Prostate gland (tissue), 2 donors: ENCODE measurements around the gene CRADD.

Source experiments
- POLR2A ChIP-seq: fragments of 450-650 bp; IDR thresholded peaks from one replicate; pipeline ENCODE4 v1.6.1; 2016; ENCODE audit warnings: antibody characterized with exemption, mild to moderate bottlenecking
- POLR2AphosphoS5 ChIP-seq: sonication (generic); formaldehyde crosslinking; IDR thresholded peaks from one replicate; pipeline ENCODE4 v1.6.1; 2017; ENCODE audit warnings: antibody characterized with exemption
- TF ChIP-seq, protein P1 (sequence below), 4 experiments: fragments of 200-600 bp in 2 of 4; fragments of 450-650 bp in 2 of 4; sonication (generic) in 2 of 4; IDR thresholded peaks; 1 replicate in 3 of 4; 2 replicates in 1 of 4; pipeline ENCODE4 v1.5.1; 2016 to 2019; ENCODE audit warnings: antibody characterized with exemption in 4 of 4, mild to moderate bottlenecking in 2 of 4, moderate library complexity in 2 of 4

GRCh38 chr12:93921521-93921920 lies 244.3 kb downstream of the CRADD start:
- TF ChIP-seq, protein P1, sequence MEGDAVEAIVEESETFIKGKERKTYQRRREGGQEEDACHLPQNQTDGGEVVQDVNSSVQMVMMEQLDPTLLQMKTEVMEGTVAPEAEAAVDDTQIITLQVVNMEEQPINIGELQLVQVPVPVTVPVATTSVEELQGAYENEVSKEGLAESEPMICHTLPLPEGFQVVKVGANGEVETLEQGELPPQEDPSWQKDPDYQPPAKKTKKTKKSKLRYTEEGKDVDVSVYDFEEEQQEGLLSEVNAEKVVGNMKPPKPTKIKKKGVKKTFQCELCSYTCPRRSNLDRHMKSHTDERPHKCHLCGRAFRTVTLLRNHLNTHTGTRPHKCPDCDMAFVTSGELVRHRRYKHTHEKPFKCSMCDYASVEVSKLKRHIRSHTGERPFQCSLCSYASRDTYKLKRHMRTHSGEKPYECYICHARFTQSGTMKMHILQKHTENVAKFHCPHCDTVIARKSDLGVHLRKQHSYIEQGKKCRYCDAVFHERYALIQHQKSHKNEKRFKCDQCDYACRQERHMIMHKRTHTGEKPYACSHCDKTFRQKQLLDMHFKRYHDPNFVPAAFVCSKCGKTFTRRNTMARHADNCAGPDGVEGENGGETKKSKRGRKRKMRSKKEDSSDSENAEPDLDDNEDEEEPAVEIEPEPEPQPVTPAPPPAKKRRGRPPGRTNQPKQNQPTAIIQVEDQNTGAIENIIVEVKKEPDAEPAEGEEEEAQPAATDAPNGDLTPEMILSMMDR (IDR thresholded peaks at IDR 0.05), result no peak
- TF ChIP-seq POLR2A, result no peak
- TF ChIP-seq POLR2AphosphoS5, result no peak
